SK-N-MC (cell line): Measurements from ENCODE around the gene CADPS.

Experiments used
- EZH2 ChIP-seq: fragments of 200-600 bp; sonication (generic); IDR thresholded peaks from one replicate; pipeline ENCODE4 v1.6.1; 2017; ENCODE audit warnings: antibody characterized with exemption
- POLR2AphosphoS5 ChIP-seq: IDR thresholded peaks from 2 replicates; pipeline ENCODE4 v1.6.1; 2012; ENCODE audit warnings: mild to moderate bottlenecking, low read depth, low read length, borderline replicate concordance

DNA sequence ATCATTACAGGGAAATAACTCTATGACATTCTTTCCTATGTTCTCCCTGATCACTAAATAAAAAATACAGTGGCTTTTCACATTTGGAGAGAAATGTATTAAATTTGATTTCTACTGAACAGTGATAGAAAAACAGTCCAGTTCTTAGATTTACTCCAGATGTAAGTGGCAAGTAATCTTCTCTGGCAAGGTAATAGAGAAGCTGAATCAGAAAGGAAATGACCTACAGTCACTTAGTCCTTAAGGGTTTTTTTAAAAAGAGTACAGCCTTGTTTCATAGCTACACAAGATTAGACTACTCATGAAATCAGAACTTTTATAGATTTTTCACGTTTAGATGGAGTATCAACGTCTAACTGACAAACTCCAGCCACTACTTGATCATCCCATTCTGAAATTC, 236.9 kb downstream of the CADPS start:
- TF ChIP-seq POLR2AphosphoS5, result no peak
- no peak for TF ChIP-seq EZH2
